Breast epithelium (tissue), 3 donors: ENCODE data around the gene KPNA5.

Experiments
- CTCF ChIP-seq, 3 donors: fragments of 450-650 bp; IDR thresholded peaks; one replicate each; pipeline ENCODE4 v1.5.1; 2016 to 2017; ENCODE audit warnings: antibody characterized with exemption in 3 of 3, mild to moderate bottlenecking in 3 of 3, moderate library complexity in 3 of 3
- POLR2AphosphoS5 ChIP-seq, 3 donors: sonication (generic); formaldehyde crosslinking; IDR thresholded peaks; one replicate each; pipeline ENCODE4 v1.6.1; 2017; ENCODE audit warnings: antibody characterized with exemption in 3 of 3

GRCh38 chr6:116730513-116730912, 49.5 kb downstream of the KPNA5 start:
- TF ChIP-seq CTCF (IDR thresholded peaks at IDR 0.05) (no peak), POLR2AphosphoS5 (IDR thresholded peaks at IDR 0.05) (no peak)
